ENCODE data around the gene STAP1. TPM values are rescaled to one million over a fixed set of nuclear protein-coding genes. Genes with fewer than 3 reads are reported as not detected.

Gene STAP1
- total and polyA plus RNA-seq, 2 donors (not counting 1 experiment from before 2014, with no cell fraction given), result not detected

DNA sequence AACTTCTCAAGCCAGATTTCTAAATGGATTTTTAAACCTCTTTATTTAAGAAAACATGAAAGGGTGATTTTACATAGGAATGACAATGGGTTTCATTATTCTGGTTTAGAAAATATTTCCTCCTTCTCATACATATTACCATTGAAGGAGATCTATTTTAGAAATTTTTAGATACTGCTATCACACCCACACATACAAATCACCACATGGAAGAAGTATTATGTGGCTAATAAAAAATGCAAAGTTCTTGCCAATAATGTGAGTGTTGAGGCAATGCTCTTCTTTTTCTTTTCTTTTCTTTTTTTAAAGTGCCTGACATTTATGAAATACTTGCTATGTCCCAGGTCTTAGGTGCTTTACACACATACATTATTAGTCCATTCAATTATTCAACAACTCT is 6.8 kb downstream of the STAP1 start:
- H4K20me1 ChIP-seq (ENCODE audit: control insufficient read depth, extremely low read depth, insufficient read depth, low read length), result no peaks in the 10 kb centered on the region
- no peak overlapping the region for H3K4me2 ChIP-seq (ENCODE audit: extremely low read depth, insufficient read depth, low read length)
- H3K4me1 ChIP-seq (ENCODE audit: control insufficient read depth, extremely low read depth, insufficient read depth, low read length), result no peaks in the 10 kb centered on the region
- peak in 1 of 2 donors; percentile 83 for DNase-seq (ENCODE audit: low read depth in 2 of 2)
- no peaks in the 10 kb centered on the region for H3K36me3 ChIP-seq (ENCODE audit: control insufficient read depth, insufficient read depth, low read length)
- no peaks in the 10 kb centered on the region for H3K27me3 ChIP-seq (ENCODE audit: control insufficient read depth, insufficient read depth, low read length)
- H2AFZ ChIP-seq (ENCODE audit: low read length), result no peak overlapping the region
- no peaks in the 10 kb centered on the region for H3K9me3 ChIP-seq (ENCODE audit: control insufficient read depth, insufficient read depth, low read depth, low read length)
- no peak overlapping the region for H3K4me3 ChIP-seq (replicated peaks in 1 of 4; ENCODE audit: control extremely low read depth in 1 of 4, insufficient read depth in 1 of 4, low read depth in 3 of 4, low read length in 4 of 4)
- no peak for TF ChIP-seq EZH2 (IDR thresholded peaks at IDR 0.05; ENCODE audit: low read length, missing control alignments)
- TF ChIP-seq, protein P1, sequence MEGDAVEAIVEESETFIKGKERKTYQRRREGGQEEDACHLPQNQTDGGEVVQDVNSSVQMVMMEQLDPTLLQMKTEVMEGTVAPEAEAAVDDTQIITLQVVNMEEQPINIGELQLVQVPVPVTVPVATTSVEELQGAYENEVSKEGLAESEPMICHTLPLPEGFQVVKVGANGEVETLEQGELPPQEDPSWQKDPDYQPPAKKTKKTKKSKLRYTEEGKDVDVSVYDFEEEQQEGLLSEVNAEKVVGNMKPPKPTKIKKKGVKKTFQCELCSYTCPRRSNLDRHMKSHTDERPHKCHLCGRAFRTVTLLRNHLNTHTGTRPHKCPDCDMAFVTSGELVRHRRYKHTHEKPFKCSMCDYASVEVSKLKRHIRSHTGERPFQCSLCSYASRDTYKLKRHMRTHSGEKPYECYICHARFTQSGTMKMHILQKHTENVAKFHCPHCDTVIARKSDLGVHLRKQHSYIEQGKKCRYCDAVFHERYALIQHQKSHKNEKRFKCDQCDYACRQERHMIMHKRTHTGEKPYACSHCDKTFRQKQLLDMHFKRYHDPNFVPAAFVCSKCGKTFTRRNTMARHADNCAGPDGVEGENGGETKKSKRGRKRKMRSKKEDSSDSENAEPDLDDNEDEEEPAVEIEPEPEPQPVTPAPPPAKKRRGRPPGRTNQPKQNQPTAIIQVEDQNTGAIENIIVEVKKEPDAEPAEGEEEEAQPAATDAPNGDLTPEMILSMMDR (conservative IDR thresholded peaks at IDR 0.05 in 1 of 2, IDR thresholded peaks at IDR 0.05 in 1 of 2; ENCODE audit: low read depth in 1 of 2, low read length in 2 of 2), result no peak
- no peaks in the 10 kb centered on the region for H3K79me2 ChIP-seq (ENCODE audit: control insufficient read depth, insufficient read depth, low read length)
- H3K9ac ChIP-seq (ENCODE audit: insufficient read depth, low read length), result no peak overlapping the region
- no peak overlapping the region for H3K27ac ChIP-seq (ENCODE audit: insufficient read depth, low read length)

DNA sequence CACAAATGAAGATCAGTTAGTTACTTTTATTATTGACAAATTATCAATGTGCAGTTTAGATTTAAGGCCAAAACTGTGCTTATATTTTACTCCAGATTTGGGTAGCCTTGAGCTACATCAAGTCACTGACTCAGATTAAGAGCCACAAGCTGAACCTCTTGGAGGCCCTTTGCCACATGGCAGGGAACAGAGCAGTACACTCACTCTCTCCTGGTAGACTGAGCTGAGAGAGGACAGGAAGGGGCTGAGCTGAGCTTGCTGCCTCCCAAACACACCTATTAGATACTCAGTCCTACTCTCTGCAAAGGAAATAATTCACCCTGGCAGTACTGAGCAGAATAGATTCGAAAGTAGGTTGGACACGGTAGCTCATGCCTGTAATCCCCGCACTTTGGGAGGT is 7.8 kb downstream of the STAP1 start:
- no peak overlapping the region for H3K4me3 ChIP-seq (replicated peaks in 1 of 4; ENCODE audit: control extremely low read depth in 1 of 4, insufficient read depth in 1 of 4, low read depth in 3 of 4, low read length in 4 of 4)
- no peak overlapping the region for H3K4me2 ChIP-seq (ENCODE audit: extremely low read depth, insufficient read depth, low read length)
- TF ChIP-seq EZH2 (IDR thresholded peaks at IDR 0.05; ENCODE audit: low read length, missing control alignments), result no peak
- TF ChIP-seq, protein P1 (conservative IDR thresholded peaks at IDR 0.05 in 1 of 2, IDR thresholded peaks at IDR 0.05 in 1 of 2; ENCODE audit: low read depth in 1 of 2, low read length in 2 of 2), result no peak
- no peaks in the 10 kb centered on the region for H3K79me2 ChIP-seq (ENCODE audit: control insufficient read depth, insufficient read depth, low read length)
- H3K36me3 ChIP-seq (ENCODE audit: control insufficient read depth, insufficient read depth, low read length), result no peaks in the 10 kb centered on the region
- H3K27me3 ChIP-seq (ENCODE audit: control insufficient read depth, insufficient read depth, low read length), result no peaks in the 10 kb centered on the region
- no peak overlapping the region for H3K9ac ChIP-seq (ENCODE audit: insufficient read depth, low read length)
- no peaks in the 10 kb centered on the region for H4K20me1 ChIP-seq (ENCODE audit: control insufficient read depth, extremely low read depth, insufficient read depth, low read length)
- no peaks in the 10 kb centered on the region for H3K9me3 ChIP-seq (ENCODE audit: control insufficient read depth, insufficient read depth, low read depth, low read length)
- no peak overlapping the region for H2AFZ ChIP-seq (ENCODE audit: low read length)
- no peaks in the 10 kb centered on the region for H3K4me1 ChIP-seq (ENCODE audit: control insufficient read depth, extremely low read depth, insufficient read depth, low read length)
- DNase-seq (ENCODE audit: low read depth in 2 of 2), result no peak
- no peak overlapping the region for H3K27ac ChIP-seq (ENCODE audit: insufficient read depth, low read length)

DNA sequence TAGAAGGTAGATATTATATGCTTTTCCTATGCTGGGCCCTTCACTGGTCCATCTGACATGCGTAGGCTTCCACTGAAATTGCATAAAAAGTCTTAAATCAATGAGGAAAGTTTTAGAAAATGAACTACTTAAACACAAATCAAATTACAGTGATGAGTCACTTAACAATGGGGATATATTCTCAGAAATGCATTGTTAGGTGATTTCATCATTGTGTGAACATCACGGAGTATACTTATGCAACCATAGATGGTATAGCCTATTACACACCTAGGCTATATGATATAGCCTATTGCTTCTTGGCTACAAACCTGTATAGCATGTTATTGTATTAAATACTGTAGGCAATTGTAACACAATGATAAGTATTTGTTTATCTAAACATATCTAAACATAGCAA is 10.3 kb downstream of the STAP1 start:
- DNase-seq (ENCODE audit: low read depth in 2 of 2), result peak in 1 of 2 donors; percentile 57
- Histone ChIP-seq H3K4me3 (replicated peaks in 1 of 4; ENCODE audit: control extremely low read depth in 1 of 4, insufficient read depth in 1 of 4, low read depth in 3 of 4, low read length in 4 of 4) (no peak overlapping the region), H3K27ac (ENCODE audit: insufficient read depth, low read length) (no peak overlapping the region), H2AFZ (ENCODE audit: low read length) (no peak overlapping the region), H3K9ac (ENCODE audit: insufficient read depth, low read length) (no peak overlapping the region), H3K9me3 (ENCODE audit: control insufficient read depth, insufficient read depth, low read depth, low read length) (no peaks in the 10 kb centered on the region), H4K20me1 (ENCODE audit: control insufficient read depth, extremely low read depth, insufficient read depth, low read length) (no peaks in the 10 kb centered on the region), H3K36me3 (ENCODE audit: control insufficient read depth, insufficient read depth, low read length) (no peaks in the 10 kb centered on the region), H3K4me2 (ENCODE audit: extremely low read depth, insufficient read depth, low read length) (no peak overlapping the region), H3K27me3 (ENCODE audit: control insufficient read depth, insufficient read depth, low read length) (no peaks in the 10 kb centered on the region), H3K4me1 (ENCODE audit: control insufficient read depth, extremely low read depth, insufficient read depth, low read length) (no peaks in the 10 kb centered on the region), H3K79me2 (ENCODE audit: control insufficient read depth, insufficient read depth, low read length) (no peaks in the 10 kb centered on the region)
- TF ChIP-seq, protein P1 (conservative IDR thresholded peaks at IDR 0.05 in 1 of 2, IDR thresholded peaks at IDR 0.05 in 1 of 2; ENCODE audit: low read depth in 1 of 2, low read length in 2 of 2), result no peak
- no peak for TF ChIP-seq EZH2 (IDR thresholded peaks at IDR 0.05; ENCODE audit: low read length, missing control alignments)

Data from fibroblast of lung (primary cell).